ENCODE data around the gene OSM.

DNA sequence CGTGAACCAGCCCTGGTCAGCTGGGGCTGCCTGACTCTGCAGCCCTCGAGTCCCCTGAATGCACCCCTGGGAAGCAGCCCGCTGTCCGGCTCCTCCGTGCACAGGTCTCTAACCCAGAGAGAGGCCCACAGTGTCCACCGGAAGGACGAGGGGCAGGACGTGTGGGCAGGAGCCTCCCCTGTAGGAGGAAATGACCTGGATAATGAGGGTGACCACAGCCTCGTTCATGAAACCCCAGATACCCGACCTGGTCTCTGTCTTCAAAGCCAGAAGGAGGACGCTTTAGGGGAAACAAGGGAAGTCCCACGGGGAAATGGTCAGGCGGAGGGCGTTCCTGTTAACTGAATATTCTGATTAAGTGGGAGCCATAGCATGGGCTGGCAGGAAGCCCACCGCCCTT is 43.3 kb downstream of the OSM start:
- TF ChIP-seq EZH2 (IDR thresholded peaks at IDR 0.05; ENCODE audit: insufficient read depth, poor library complexity, severe bottlenecking), result no peak
- no peak for TF ChIP-seq EZH2phosphoT487 (IDR thresholded peaks at IDR 0.05; ENCODE audit: insufficient read depth, low read depth)
